Measurements from ENCODE around the gene FMR1.

FMR1 gene

DNA sequence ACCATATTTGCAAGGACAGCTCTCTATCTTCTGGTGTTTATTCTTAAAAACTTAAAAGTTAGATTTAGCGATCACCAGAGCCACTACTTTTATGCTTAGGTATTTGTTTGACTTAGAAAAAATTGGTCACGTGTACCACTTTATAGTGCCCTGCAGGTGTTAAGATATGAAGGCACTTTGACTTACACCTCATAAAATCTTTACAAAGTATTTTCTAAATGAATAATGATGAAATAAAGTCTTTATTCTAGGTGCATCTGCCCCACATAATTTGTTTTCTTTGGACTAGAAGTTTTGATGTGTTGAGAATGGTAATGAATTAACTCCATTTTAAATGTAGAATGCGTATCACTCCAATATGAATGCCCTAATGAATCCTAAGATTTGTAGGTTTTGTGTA is 2.9 kb downstream of the FMR1 start:
- no peak for DNase-seq

- DNase-seq, result no peak
Observed at GRCh38 chrX:147916375-147916968, 4.8 kb downstream of the FMR1 start.

DNA sequence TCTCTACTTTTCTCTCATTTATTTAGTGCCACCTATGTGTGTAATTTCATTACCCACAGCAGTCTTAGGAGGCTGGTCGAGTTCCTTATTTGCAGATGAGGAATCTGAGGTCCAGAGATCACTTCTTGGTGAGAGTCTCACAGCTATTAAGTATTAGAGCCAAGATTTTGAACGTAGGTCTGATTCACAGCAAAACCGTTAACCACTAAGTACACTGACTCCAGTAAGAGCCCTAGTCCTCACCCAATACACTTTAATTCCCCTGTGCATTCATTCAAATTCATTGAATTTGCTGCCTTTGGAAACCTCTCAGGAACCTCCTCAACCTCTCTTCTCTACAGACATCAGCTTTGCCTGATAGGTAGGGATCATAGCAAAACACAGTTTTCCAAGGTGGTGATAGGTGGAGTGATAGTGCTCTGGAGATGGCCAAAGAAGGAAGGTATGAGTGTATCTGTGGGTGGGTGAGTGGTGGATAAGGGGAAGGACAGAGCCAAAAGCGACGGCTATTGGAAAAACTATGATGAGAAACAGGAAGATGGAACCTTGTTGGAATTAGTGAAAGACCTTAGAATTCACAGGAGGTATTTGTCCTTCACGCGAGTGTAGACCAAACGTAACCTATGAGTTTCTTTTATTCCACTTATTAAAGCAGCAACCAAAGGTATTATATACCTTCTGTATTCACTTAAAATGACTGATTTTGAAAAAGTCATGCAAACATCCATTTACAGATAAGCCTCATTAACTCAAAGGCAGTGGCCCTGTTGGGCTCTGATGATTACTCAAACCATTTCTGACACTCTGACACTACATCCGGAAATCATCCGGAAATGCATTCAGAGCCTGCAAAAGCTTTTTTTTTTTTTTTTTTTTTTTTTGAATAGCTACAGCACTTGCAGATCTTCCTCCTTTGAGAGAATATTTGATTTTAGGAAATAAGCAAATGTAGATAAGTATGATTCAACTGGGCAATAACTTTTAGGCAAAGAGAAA is 6.3 kb downstream of the FMR1 start:
- no peak for DNase-seq

- DNase-seq, result no peak
Observed at GRCh38 chrX:147920161-147920666, 8.5 kb downstream of the FMR1 start.

GRCh38 chrX:147923605-147924004 is 11.9 kb downstream of the FMR1 start:
- DNase-seq, result no peak

DNA sequence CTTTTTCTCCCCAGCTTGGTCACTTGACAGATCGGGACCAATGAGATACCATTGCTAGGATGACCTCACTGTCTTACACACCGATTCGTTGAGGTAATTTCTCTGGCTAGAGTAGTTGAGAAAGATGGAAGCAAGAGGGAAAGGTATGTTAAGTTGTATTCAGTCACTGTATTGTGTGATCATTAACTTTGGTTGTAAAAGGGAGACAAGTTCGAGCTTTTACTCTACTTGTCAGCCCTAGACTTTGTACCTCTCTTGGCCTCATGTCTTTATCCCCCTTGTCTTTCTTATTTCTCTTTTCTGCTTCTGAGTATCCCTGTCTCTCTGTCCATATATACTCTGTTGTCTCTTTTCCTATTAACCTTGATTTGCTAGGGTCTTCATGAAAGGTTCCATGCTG is 15.5 kb downstream of the FMR1 start:
- no peak for DNase-seq

DNA sequence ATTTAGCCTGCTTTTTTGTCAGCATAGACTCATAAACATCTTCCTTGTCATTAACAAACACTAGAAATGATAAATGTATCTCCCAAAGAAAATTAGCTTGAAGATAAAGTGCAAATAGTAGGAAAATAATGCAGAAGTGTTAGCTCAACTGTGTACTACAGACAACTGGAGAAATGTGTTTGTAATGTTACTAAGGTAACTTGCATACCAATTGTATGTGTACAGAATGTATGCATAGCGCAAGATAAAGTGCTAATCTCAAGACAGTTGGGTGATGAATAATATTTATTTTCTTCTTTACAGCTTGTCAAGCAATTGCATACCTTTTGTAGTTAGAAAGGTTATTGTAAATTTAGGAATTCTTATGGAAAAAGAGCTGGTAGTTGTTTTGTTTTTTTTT is 22.1 kb downstream of the FMR1 start:
- DNase-seq, result no peak

DNA sequence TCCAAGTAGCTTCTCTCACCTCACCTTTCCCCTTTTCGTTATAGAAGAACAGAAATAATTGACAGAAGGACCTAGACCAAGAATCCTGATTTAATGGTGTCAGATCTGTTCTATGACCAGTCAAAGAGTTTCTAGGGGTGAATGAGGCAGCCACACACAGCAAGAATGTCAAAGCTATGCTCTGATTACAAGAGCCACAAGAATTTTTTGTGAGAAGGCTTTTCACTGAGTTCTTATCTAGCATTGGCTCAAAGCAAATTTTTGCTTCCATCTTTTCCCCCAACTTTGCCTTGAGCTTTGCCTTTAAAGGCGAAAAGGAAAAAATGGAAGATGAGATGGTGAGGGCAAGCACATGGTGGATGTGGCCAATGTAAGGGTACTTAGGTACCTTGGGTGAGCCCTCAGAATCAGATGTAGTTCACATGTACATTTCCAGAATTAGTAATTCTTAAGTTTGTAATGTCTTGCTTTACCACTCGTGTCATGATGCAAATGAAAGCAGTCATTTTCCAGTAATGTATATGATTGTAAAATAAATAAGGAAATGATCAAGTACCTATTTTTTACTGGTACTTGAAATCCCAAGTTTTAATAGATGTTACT is 23.5 kb downstream of the FMR1 start:
- no peak for DNase-seq

GRCh38 chrX:147945286-147945685 is 33.6 kb downstream of the FMR1 start:
- no peak for DNase-seq

GRCh38 chrX:147948531-147948930 is 36.8 kb downstream of the FMR1 start:
- no peak for DNase-seq

- DNase-seq, result no peak
Observed at GRCh38 chrX:147950352-147950751, 38.6 kb downstream of the FMR1 start.

- no peak for DNase-seq
Observed at GRCh38 chrX:147953976-147954375, 42.3 kb downstream of the FMR1 start.

DNA sequence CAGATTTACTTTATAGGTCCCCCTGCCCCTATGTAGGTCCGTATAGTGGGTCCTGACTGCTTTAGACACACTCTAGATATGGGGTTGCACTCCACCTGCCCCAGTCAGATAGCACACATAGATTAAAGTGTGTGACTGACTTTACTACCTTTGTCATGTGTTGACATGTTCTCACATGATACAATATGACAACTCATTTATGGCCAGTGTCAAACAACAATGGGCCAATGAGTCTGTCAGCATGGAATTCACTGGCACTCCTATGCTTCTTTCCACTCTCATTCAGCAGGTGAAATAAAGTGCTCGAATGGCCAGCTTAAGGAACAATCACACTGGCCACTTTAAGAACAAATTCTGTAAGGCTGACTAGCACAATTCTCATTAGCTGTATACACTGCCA is 45.6 kb downstream of the FMR1 start:
- DNase-seq, result no peak

DNA sequence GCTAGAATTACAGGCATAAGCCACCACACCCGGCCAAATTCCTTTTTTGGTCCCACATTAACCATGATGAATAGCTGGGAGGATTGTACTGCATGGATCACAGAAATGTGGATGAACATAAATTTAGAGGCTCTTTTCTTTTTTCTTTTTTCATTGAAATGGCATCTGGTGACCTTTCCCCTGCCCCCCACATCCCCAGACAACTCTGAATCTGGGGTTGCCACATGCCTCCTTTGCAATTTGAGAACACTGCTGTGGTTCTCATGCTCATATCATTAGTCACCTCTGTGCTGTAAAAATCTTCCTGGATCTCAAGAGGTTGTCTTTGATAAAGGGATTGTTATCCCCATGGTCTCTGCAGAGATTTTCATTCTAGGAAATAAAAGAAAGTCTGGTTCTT is 46.6 kb downstream of the FMR1 start:
- no peak for DNase-seq

DNA sequence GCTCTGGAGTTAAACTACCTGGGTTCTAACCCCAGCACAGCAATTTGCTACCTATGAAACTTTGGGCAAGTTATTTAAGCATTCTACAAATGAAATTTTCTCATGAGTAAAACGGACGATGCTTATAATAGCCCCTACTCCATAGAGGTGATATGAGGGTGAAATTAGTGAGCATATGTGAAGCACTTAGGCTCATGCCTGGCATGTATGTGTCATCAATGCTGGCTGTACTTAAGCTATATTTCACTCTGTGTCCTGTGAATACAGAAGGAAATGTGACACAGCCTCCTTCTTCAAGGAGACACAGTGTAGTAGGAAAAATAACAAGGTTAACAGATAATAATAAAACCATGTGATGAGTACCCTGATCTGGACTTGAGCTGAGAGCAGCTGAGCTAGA is 49.0 kb downstream of the FMR1 start:
- no peak for DNase-seq

- no peak for DNase-seq
Observed at GRCh38 chrX:147962476-147962875, 50.8 kb downstream of the FMR1 start.

DNA sequence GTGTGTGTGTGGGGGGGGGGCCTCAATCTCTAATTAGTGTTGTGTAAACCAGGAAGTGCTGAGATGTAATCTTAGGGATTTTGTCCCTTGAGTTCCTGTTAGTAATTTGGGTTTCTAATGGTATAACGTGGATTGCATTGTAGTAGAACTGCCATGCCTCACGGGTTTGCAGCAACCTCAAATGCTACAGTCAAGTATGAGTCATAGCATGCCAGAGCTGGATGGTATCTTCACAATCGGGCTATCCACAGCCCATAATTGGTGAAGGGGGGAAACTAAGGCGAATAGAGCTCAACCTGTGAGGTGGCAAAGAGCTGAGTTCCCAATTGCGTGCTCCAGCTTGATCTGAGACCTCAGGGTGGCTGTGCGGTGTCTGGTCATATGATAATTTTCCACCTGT is 67.2 kb downstream of the FMR1 start:
- DNase-seq, result no peak

DNA sequence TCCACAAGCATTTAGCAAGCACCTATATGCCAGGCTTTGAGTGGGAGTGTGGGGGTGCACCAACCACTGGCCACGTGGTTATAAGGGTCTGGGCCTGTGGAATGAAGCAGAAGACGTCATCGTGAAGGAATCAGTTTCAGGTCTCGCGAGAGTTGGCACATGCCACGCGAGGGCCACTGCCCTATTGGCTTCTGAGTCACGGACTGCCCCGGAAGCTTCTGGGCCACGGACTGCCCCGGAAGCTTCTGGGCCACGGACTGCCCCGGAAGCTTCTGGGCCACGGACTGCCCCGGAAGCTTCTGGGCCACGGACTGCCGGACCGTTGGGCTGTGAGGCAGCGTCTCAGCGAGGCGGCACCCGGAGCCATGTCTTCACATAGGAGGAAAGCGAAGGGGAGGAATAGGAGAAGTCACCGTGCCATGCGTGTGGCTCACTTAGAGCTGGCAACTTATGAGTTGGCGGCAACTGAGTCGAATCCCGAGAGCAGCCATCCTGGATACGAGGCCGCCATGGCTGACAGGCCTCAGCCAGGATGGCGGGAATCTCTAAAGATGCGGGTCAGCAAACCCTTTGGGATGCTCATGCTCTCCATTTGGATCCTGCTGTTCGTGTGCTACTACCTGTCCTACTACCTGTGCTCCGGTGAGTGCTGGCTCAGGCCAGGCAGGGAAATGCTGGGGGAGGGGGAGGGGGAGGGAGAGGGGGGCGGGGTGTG is 69.5 kb downstream of the FMR1 start, which contains the start of gene FMR1NB:
Gene FMR1NB (plus strand): TSS at position 300 of the 715 bp plus-strand sequence. CDS start 66 bp downstream, at position 366.
- DNase-seq, result no peak
